ENCODE data around the gene UCHL3.
A peak's percentile ranks its signal among the peaks of the same experiment; 100 is the strongest.
"Not testable (repeated sequence)": the region's sequence is repeated elsewhere in the genome, so short reads cannot be mapped to it uniquely, and the experiment has no call there.

Gene UCHL3

DNA sequence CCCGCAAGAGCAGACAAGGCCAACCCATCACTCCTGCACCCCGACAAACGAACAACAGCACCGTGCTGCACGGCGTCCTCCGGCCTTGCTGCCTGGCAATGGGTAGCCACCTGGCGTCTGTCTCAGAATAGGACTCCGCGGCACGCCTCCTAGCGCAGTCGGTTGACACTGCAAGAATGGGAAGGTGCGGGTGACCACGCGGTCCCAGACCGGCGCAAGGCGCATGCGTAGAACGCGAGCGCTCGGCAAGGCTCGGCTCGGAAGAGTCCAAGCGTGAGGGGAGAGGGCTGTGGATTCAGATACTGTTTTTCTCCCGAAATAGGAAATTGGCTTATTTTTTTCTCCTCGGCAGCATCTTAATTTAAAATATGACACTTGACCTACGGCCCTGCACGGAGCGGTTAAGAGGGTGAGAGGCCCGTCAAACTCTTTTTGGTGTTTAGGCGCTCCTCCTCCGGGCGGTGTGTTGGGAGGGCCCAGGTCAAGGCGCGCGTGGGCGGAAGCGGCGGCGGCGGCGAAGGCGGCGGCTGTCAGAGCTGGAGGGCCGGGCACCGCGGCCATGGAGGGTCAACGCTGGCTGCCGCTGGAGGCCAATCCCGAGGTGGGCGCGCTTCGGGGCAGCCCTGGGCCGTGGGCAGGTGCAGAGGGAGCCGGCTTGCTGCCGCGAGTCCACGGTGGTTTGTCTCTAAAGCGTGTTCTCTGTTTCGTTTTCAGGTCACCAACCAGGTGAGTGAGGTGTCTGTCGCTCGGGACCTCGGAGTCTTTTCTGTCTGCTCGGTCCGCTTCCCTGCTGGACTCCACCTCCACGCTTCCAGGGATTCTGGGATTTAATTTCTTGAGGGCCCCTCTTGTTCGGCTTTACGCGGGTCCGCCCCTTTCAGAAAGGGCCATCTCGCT lies at the start of gene UCHL3:
Gene UCHL3 (plus strand): TSS at position 530 of the 897 bp plus-strand sequence. CDS start 30 bp downstream, at position 560.
- peak; percentile 98 for DNase-seq

DNA sequence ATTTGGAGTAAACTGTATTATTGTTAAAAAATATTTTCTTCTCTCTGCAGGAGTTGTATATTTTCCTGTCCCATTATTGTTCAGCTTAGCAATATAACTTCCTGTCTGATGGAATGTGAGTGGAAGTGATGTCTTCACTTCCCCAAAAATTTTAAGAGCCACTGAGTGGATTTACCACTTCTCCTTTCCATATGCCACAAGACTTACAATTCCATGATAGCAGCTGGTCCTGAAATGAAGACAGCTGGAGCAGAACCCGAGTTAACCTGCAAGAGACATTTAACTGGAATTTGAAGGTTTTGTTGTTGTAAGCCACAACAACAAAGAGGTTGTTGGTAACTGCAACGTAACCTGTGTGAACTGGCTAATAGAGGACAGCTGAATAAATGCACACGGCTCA lies 44.3 kb upstream of the UCHL3 start:
- no peak for DNase-seq

DNA sequence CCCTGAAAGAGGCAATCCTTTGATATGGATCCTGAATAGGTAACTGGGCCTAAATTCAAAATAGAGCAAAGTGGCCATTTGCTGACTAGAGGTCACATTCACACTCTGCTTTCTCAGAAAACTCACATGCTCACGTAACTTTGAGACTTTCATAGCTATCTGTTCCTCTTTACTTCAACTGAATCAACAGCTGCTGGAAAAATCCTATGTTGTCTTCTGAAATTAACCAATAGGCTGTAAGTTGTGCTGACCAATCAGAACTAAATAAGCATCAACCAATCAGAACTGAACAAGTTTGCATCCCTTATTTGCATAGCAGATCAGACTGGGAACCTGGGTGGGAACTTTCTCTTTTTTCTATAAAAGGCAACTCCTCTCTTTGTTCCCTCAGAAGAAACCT lies 43.6 kb upstream of the UCHL3 start:
- no peak for DNase-seq

DNA sequence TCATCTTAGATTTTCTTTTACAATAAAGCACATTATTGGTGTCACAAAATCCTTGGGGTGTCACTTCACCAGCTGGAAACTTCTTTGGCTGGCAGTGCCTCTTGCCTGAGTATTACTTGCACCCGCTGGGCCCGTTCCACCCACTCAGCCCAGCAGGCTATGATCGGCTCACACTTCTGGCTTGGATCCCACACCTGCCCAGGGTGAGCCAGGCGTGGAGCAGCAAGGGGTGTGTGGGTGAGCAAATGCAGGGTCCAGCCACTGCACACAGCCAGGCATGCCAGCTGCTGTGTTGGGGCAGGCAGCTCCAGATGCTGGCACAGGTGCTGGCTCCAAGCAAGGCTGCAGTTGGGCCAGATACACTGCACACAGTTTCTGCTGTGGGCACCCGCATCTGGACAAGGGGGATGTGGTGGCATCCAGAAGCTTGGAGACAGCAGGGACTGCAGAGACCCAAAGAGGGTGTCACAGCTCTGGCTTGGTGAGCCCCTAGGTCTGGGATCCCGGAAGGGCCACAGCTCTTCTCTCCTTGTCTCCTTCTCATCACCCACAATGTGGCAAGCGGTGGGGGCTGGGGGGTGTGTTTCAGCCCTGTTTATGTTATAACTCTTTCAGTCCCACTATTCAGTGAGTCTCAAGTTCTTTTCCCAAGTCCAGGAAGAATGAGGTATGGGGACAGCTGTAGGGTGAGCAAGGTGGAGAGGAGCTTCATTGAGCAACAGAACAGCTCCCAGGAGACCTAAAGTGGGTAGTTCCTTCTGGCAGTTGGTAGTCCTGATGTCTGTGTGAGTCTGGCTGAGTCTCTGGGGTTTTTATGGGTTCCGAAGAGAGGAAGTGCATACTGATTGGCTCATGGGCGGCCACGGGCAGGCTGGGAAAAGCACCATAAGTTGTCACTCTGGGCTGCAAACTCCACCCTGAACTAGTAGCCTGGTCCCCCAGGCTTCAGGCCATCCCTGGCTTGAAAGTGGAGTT lies 42.3 kb upstream of the UCHL3 start:
- DNase-seq, result peak; percentile 18

DNA sequence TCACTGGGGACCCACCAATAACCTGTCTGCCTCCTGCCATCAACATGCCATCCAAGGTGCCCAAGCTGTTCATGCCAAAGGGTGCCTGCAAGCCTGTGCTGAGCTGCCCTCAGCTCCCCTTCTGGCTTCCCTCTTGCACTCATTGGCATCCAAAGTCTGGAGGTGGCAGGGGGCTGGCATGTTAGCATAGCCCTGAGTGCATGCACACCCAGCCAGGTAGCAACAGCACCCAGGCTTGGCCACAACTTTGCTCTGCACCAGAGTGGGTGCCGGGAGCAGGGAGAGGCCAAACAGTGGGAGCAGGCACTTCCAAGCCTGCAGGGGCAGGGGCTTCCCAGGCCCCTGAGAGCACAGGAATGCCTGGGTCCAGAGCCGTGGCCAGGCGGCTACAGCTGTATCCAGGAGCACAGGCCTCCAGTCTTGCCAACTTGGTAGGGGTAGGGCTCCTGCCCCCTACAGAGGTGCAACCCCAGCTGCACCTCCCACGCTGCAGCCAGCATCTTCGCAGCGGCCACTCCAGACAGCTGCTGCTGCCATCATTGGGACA lies 41.5 kb upstream of the UCHL3 start:
- no peak for DNase-seq

DNA sequence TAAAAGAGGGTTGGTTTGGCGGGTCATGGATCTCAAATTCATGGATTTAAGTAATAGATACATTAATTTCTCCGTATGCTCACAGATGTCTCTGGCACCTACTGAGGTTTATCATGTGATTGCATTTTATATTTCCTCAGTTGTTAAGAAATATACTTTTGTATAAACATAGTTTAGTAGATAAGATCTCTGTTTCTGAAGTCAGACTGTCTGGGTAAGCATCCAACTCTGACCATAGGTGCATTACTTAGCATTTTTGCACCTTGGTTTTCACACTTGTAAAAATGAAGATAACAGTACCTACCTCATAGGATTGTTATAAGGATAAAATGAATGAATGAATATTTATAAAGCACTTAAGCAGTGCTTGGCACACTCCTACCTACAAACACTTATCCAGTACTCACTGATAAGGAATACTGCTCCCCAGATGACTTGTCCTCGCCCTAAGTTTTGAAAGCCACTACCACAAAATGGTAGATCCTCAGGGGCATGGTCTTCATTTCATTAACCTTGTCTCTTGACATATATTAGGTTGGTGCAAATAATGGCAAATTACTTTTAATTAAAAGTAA lies 38.5 kb upstream of the UCHL3 start:
- DNase-seq, result no peak

DNA sequence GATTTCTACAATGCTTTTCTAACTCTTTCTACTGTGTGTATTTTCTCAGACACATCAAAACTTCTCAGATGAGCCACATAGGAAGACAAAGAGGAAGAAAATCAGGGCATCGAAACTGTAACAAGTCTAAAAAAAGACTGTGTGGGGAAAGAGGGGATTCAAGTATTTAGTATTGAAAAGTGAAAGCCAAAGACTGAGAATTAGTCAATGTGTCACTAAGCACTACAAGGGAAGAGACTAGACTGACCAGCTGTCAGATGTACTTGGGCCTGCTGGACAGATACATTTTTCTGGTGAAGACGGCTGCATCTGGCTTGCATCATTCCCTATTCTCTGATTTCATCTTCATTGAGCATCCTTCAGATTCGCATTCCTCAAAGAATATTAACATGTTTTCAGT lies 37.3 kb upstream of the UCHL3 start:
- DNase-seq, result no peak

DNA sequence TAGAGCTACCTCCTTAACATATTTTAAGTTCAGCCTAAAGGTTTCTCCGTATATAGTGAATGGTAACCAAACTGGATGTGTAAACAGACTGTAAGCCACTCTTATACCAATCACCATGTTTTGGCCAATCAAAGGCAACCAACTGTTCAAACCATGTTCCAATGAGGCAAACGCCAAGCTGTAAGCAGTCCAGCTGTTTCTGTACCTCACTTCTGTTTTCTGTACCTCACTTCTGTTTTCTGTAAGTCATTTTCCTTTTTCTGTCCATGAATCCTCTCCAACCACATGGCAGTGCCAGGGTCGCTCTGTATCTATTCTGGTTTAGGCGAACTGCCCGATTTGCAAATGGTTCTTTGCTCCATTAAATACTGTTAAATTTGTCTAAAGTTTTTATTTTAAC lies 36.3 kb upstream of the UCHL3 start:
- DNase-seq, result no peak

DNA sequence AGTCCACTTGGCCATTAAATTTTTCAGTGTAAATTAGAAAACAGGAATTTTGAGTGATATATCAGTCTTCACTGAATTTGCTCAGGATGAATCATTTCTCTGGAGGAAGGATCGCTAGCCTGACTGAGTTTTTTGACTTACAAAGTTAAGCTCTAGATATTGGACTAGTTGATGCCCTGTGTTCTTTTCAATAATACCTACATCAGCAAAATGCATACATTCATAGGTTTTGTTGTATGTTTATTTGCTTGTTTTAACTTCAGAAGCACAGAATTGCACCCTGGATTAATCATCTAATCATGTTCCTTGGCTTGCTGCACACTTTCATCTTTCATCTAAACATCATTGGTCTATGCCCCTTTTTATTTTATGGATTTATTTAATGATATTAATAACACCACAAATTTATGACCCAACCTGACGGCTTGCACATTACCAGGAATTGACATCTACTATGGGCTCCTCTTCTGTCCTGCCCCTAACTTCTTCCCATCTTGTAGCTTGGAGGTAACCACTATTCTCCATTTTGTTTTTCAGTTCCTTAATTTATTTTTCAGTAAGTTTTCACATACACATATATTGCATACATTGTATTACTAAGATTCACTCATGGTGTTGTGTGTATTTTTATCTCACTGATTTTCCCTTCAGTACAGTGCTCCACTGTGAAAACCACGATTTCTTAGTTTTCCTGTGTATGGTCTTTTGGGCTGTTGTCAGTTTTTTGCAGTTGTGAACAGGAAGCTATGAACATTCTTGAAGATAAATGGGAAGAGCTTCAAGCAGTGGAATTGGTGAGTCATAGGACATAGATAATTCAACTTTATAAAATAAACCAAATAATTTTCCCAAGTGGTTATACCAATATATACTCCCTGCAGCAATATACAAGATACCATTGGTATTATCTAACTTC lies 35.3 kb upstream of the UCHL3 start:
- DNase-seq, result no peak

DNA sequence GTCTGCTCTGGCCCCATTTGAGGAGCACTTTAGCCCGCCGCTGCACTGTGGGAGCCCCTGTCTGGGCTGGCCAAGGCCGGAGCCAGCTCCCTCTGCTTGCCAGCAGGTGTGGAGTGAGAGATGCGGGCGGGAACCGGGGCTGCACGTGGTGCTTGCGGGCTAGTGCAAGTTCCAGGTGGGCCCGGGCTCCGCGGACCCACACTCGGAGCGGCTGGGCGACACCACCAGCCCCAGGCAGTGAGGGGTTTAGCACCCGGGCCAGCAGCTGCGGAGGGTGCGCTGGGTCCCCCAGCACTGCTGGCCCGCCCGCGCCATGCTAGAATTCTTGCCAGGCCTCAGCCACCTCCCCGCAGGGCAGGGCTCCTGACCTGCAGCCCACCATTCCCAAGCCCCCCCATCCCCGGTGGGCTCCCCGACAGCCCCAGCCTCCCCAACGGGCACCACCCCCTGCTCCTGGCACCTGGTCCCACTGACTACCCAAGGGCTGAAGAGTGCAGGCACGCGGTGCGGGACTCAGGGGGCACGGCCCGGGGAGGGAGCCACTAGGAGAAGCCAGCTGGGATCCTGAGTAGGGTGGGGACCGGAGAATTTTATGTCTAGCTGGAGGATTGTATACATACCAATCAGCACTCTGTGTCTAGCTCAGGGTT lies 31.0 kb upstream of the UCHL3 start:
- DNase-seq, result no peak

DNA sequence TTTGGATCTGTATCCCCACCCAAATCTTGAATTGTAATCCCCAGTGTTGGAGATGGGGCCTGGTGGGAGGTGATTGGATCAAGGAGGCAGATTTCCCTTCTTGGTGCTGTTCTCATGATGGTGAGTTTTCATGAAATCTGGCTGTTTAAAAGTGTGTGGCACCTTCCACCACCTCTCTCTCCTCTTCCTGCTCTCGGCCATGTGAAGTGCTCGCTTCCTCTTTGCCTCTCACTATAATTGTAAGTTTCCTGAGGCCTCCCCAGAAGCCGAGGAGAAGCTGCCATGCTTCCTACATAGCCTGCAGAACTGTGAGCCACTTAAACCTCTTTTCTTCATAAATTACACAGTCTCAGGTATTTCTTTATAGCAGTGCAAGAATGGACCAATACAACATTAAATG lies 27.6 kb upstream of the UCHL3 start:
- no peak for DNase-seq

DNA sequence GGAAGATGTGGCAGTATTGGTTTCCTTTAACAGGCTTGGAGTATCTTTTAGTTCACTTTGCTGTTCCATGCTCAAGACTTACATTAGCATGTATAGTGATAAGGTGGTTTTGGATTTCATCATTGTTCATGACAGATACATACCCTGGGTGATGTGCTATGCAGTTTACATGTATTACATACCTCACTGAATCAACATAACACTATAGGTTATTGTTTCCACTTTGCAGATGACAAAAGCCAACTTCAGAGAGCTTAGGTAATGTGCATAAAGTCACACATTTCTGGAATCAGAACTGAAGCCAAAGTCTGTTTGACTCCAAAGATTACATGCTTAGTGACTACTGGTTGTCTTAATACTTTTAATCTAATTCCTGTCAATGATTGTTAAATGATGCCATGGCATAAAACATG lies 19.0 kb upstream of the UCHL3 start:
- no peak for DNase-seq

DNA sequence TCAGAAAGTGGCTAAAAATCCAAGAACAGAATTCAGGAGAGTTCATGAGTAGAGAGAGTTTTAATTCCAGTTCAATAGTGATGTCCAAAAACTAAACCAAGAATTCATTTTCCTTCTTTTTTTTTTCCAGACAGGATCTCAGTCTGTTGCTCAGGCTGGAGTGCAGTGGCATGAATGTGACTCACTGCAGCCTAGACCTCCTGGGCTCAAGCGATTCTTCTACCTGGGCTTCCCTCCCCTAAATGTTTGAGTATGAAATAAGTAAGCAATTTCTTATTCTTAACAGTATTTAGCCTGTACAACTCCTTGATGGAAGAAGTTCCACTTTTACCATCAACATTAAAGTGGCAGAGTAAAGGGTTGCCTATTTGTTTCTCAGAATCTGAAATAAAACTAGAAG lies 15.7 kb upstream of the UCHL3 start:
- no peak for DNase-seq

DNA sequence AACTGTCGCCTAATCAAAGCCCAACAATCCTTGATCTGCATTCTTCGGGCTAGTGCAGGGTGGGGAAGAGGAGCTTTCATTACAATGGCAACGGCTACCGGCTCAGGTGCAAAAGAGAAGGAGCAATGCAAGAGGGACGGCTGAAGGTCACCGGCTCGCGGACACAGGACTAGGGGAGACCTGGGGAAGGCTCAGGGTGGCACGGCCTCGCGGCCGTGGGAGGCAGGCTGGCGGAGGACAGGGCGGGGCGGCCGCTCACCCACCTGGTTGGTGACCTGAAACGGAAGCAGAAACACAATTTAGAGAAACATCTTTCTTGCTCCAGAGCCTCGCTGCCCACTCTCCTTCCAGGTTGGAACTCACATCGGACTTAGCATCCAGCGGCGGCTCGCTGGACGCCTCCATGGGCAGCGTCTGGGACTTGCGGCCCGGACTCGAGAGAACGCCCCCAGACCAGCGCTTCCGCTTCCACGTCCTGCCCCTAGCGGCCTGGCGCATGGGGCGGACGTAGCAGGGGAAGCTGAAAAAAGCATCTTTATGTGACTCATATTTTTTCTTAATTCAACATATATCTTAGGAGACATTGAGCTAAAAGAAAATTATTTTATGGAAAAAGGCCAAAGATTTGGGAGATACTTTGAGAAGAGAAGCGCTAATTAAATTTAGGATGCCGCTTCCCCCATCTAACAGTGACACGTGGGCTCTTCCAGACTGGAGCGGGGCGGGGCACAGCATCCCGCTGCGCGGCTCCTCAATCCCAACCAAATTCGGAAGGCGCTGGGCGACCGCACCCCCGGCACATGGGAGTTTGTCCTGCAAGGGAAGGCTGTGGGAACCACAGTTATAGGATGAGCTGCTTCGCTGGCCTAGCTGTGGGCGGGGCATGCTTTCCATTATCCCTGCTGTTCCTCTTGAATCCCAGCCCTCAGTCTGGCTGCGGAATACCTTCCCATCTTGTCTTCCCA lies 11.9 kb upstream of the UCHL3 start, which contains the start of gene COMMD6:
Gene COMMD6 (minus strand): TSS at position 441 of the 965 bp plus-strand sequence. CDS start 36 bp downstream, at position 405.
- DNase-seq, result peak; percentile 93

DNA sequence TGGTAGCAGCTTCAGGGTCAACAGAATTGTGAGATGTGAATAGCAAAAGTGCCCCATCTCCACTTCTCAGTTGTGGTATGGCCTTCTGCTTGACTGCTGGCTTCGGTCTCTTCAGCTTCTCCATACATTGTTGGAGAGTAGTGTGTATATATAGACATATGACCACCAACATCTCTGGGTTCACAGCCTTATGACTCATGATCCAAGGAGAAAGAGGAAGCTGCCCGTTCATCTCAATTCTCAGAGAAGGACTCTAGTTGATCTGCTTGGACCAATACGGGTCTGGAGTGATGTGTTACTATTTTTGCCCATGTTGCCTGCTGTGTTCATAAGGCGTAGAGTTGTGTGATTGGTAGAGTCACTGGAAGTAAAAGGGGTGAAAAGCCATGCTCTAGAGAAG lies 8.3 kb upstream of the UCHL3 start:
- no peak for DNase-seq

DNA sequence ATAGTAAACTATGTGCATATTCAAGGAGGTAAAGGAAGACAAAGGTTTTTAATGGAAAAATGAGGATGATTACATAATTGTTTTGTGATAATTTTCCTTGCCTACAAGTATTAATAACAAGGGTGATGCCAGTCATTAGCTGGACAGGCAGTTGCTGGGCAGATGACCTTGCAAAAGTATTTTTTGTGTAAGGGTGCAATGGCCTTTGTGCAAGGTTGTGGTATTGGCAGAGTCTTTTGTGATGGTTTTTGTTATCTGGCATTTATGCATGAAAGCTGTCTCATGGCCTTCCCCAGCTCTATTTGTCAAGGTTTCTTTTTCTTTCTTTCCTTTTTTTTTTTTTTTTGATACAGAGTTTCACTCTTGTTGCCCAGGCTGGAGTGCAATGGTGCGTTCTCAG lies 7.6 kb upstream of the UCHL3 start:
- DNase-seq, result no peak

DNA sequence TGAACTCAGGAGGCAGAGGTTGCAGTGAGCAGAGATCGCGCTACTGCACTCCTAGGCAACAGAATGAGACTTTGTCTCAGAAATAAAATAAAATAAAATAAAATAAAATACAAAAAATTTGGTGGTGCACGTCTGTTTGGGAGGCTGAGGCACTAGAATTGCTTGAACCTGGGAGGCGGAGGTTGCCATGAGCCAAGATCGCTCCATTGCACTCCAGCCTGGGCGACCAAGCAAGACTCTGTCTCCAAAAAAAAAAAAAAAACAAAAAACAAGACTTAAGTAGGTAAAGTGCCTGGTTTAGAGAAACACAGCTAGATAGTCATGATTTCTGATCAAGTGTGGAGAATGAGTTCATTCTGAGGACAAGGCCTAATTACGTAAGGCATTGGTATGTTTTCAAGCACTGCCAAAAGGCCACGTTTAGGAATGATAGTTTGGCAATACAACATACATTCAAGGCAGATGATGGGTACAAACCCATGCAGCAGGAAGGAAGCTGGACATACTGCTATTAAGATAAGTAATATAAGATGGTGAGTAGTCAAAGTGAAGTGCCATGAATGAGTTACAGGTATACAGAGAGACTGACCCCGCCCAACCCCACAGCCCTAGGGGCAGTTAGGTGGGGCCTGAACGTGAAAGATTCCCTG lies 4.8 kb upstream of the UCHL3 start:
- DNase-seq, result no peak

DNA sequence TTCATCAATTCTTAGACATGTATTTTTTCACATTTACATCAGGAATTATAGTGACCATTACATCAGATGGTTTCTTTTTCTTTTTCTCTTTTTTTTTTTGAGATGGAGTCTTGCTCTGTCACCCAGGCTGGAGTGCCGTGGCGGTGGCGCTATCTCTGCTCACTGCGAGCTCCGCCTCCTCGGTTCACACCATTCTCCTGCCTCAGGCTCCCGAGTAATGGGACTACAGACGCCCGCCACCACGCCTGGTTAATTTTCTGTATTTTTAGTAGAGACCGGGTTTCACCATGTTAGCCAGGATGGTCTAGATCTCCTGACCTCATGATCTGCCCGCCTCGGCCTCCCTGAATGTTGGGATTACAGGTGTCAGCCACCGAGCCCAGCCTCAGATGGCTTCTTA lies 4.2 kb upstream of the UCHL3 start:
- not testable (repeated sequence) for DNase-seq

DNA sequence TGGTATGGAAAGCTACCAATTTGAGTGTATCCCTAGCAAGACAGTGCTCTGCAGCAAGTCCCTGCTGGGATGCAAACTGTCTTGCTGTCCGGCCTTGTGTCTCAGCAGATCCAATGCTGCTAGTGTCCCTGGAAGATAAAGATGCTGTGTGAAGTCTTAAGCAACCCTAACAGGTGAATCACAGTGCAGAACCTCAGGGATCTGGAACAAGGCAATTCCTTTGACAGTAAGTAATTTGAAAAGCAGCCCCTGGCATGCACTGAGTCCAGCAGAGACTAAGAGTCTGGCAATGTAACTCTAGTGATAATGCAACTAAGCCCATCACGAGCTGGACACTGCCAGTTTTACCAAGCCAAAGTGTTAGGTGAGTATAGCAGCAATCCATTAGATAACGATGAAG lies 1.7 kb upstream of the UCHL3 start:
- DNase-seq, result no peak

All from NCI-H1092 treated with DMSO at 0.1 percent for 48 hours (cell line).